A549 (cell line): Measurements from ENCODE around the gene EPB42. TPM values are rescaled to one million over a fixed set of nuclear protein-coding genes. Genes with fewer than 3 reads are reported as not detected.
"Not testable (repeated sequence)": the region's sequence is repeated elsewhere in the genome, so short reads cannot be mapped to it uniquely, and the experiment has no call there.

Source experiments
- ATAC-seq, 2 experiments: fragments of 200-7000 bp in 1 of 2; fragments of >200 bp in 1 of 2; cut with Nextera tagmentation in 1 of 2; cut with Tn5 transposase in 1 of 2; 3 replicates each; pipeline versions ENCODE4 v1.8.0 to v1.9.1; 2018 to 2020; ENCODE audit warnings: mild to moderate bottlenecking in 1 of 2, moderate library complexity in 1 of 2
- CTCF ChIA-PET: fragments of 300-600 bp; sonication (Branson Sonifier 250); formaldehyde crosslinking; extraction: SDS; loops from one replicate; lab custom pipeline; 2021; ENCODE audit warnings: antibody characterized with exemption, inconsistent platforms; lab: Yijun Ruan, JAX
- POLR2A ChIA-PET: fragments of 350-600 bp; formaldehyde crosslinking; extraction: SDS; loops from one replicate; lab custom pipeline; 2021; ENCODE audit warnings: antibody characterized with exemption, inconsistent platforms; lab: Yijun Ruan, JAX
- DNase-seq, 2 experiments: peaks; one replicate each; pipeline versions ENCODE4 v3.0.0 to v3.0.0-alpha.2; 2011 to 2016; ENCODE audit warnings: low read depth in 1 of 2, low spot score in 1 of 2
- FAIRE-seq: peaks from 2 replicates; lab custom pipeline; 2011; peaks lifted over from hg19 to GRCh38; lab: Jason Lieb, UNC
- H3K27ac ChIP-seq, 2 experiments: fragments of >200 bp; sonication (Bioruptor Twin); formaldehyde crosslinking; 3 replicates each; pipeline ENCODE4 v1.5.1; 2016 to 2017
- H3K4me1 ChIP-seq: fragments of >200 bp; sonication (Bioruptor Twin); formaldehyde crosslinking; 3 replicates; pipeline ENCODE4 v1.6.1; 2016
- H3K4me2 ChIP-seq: fragments of >200 bp; sonication (Bioruptor Twin); formaldehyde crosslinking; 3 replicates; pipeline ENCODE4 v1.6.1; 2016
- H3K4me3 ChIP-seq: fragments of >200 bp; sonication (Bioruptor Twin); formaldehyde crosslinking; 3 replicates; pipeline ENCODE4 v1.5.1; 2016
- H3K9me3 ChIP-seq: fragments of >200 bp; sonication (Bioruptor Twin); formaldehyde crosslinking; 3 replicates; pipeline ENCODE4 v1.6.1; 2016
- BHLHE40 ChIP-seq: IDR thresholded peaks from 2 replicates; pipeline ENCODE4 v1.6.1; 2012; ENCODE audit warnings: low read depth, low read length, inconsistent platforms
- CBX8 ChIP-seq: fragments of 200-600 bp; sonication (generic); IDR thresholded peaks from 2 replicates; pipeline ENCODE4 v1.6.1; 2016
- EHMT2 ChIP-seq: fragments of 200-600 bp; sonication (generic); IDR thresholded peaks from 2 replicates; pipeline ENCODE4 v1.6.1; 2016; ENCODE audit warnings: antibody characterized with exemption, low read depth, mild to moderate bottlenecking, moderate library complexity
- HEYL ChIP-seq: fragments of 250-450 bp; sonication (Bioruptor Pico); IDR thresholded peaks from 2 replicates; pipeline ENCODE4 v1.8.0; 2021; ENCODE audit warnings: mild to moderate bottlenecking, moderate library complexity
- HOXB5 ChIP-seq: fragments of 250-450 bp; sonication (Bioruptor Pico); IDR thresholded peaks from 2 replicates; pipeline ENCODE4 v1.5.0; 2020; ENCODE audit warnings: mild to moderate bottlenecking, moderate library complexity
- JUN ChIP-seq, 2 experiments: fragments of >200 bp; sonication (Bioruptor Twin); formaldehyde crosslinking; IDR thresholded peaks; 2 replicates in 1 of 2; 3 replicates in 1 of 2; pipeline ENCODE4 v1.6.1; 2016 to 2017
- NPAS2 ChIP-seq: fragments of 250-450 bp; sonication (Bioruptor Pico); IDR thresholded peaks from 2 replicates; pipeline ENCODE4 v1.8.0; 2022; ENCODE audit warnings: mild to moderate bottlenecking, moderate library complexity, borderline replicate concordance
- RFX5 ChIP-seq: fragments of 450-650 bp; IDR thresholded peaks from 2 replicates; pipeline ENCODE4 v1.7.1; 2014; ENCODE audit warnings: antibody characterized with exemption, mild to moderate bottlenecking, moderate library complexity
- RNF2 ChIP-seq: fragments of 200-600 bp; sonication (generic); IDR thresholded peaks from 2 replicates; pipeline ENCODE4 v1.6.1; 2016; ENCODE audit warnings: low read depth, mild to moderate bottlenecking, antibody characterized with exemption, moderate library complexity, borderline replicate concordance
- TFCP2L1 ChIP-seq: fragments of 250-450 bp; sonication (Bioruptor Pico); IDR thresholded peaks from 2 replicates; pipeline ENCODE4 v1.5.0; 2021; ENCODE audit warnings: mild to moderate bottlenecking
- TP53 ChIP-seq: fragments of 250-450 bp; sonication (Bioruptor Pico); IDR thresholded peaks from 2 replicates; pipeline ENCODE4 v1.5.0; 2021; ENCODE audit warnings: mild to moderate bottlenecking, moderate library complexity
- ZC3H11A ChIP-seq: fragments of 450-650 bp; IDR thresholded peaks from 2 replicates; pipeline ENCODE4 v1.6.1; 2014; ENCODE audit warnings: antibody characterized with exemption, mild to moderate bottlenecking
- ZFP36 ChIP-seq: fragments of 450-650 bp; IDR thresholded peaks from 2 replicates; pipeline ENCODE4 v1.6.1; 2014; ENCODE audit warnings: borderline replicate concordance; ENCODE audit not compliant: partially characterized antibody
- WGBS: methylation state at CpG from one replicate; pipeline ENCODE4 v1.1.6; 2017; ENCODE audit errors: missing lambda C conversion rate; 5-methylcytosine and 5-hydroxymethylcytosine counted together
- polyA plus RNA-seq, 4 experiments: library from polyadenylated mRNA; depleted of rRNA in 3 of 4; stranded (reverse); fragments of >200 nt; fragmentation: RNase III in 1 of 4; extraction: RNeasy Plus Mini Kit Qiagen cat#74134 plus additional on column Dnase treatment in 1 of 4; gene quantifications; 2 replicates in 3 of 4; 3 replicates in 1 of 4; pipeline ENCODE4 v1.2.3, GENCODE V29; 2011 to 2017
- TF ChIP-seq, protein P1 (sequence below): fragments of 200-600 bp; sonication (generic); IDR thresholded peaks from 2 replicates; pipeline ENCODE4 v1.6.1; 2016; ENCODE audit warnings: antibody characterized with exemption, mild to moderate bottlenecking, moderate library complexity
- TF ChIP-seq, protein P2 (sequence below): fragments of >200 bp; sonication (Bioruptor Twin); formaldehyde crosslinking; IDR thresholded peaks from 3 replicates; pipeline ENCODE4 v1.6.1; 2016
- TF ChIP-seq, protein P3 (sequence below): fragments of 150-350 bp; IDR thresholded peaks from 2 replicates; pipeline ENCODE4 v1.6.1; 2014; ENCODE audit warnings: low read depth, mild to moderate bottlenecking, low read length
- TF ChIP-seq, protein P4 (sequence below): fragments of >200 bp; sonication (Bioruptor Twin); formaldehyde crosslinking; IDR thresholded peaks from 2 replicates; pipeline ENCODE4 v1.6.1; 2016

EPB42 gene
- polyA plus RNA-seq, 2 of the 4 experiments (the other 2 are of a cell fraction), result not detected

DNA sequence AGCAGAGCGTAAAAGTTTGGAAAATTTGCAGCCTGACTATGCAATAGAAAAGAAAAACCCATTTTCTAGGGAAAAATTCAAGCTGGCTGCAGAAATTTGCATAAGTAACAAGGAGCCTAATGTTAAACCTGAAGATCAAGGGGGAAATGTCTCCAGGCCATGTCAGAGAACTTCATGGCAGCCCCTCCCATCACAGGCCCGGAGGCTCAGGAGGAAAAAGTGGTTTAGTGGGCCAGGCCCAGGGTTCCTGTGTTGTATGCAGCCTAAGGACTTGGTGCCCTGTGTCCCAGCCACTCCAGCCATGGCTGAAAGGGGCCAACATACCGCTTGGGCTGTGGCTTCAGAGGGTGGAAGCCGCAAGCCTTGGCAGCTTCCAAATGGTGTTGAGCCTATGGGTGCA lies 22.3 kb downstream of the EPB42 start:
- FAIRE-seq, H3K4me2 ChIP-seq, H3K4me1 ChIP-seq, POLR2A ChIA-PET, H3K4me3 ChIP-seq, H3K27ac ChIP-seq, ATAC-seq, H3K9me3 ChIP-seq, DNase-seq: not testable (repeated sequence)
- CTCF ChIA-PET, result interaction anchor here (0.8 to 6.4 kb wide), 2 partner anchors 27 to 87 kb away, joined by 4 to 34 read pairs; no protein-coding TSS in a partner anchor
- WGBS, result 57% methylated on average over 4 of the region's 4 CpGs

DNA sequence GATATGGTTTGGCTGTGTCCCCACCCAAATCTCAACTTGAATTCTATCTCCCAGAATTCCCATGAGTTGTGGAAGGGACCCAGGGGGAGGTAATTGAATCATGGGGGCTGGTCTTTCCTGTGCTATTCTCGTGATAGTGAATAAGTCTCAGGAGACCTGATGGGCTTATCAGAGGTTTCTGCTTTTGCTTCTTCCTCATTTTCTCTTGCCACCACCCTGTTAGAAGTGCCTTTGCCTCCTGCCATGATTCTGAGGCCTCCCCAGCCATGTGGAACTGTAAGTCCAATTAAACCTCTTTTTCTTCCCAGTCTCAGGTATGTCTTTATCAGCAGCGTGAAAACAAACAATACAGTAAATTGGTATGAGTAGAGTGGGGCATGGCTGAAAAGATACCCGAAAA lies 23.0 kb downstream of the EPB42 start:
- H3K27ac ChIP-seq, POLR2A ChIA-PET, FAIRE-seq, H3K4me2 ChIP-seq, DNase-seq, H3K9me3 ChIP-seq, H3K4me3 ChIP-seq, H3K4me1 ChIP-seq, ATAC-seq: not testable (repeated sequence)
- CTCF ChIA-PET, result interaction anchor here (6.4 kb wide), 1 partner anchor 88 kb away, joined by 34 read pairs; no protein-coding TSS in a partner anchor
- 94% methylated on average over 3 of the region's 3 CpGs for WGBS

DNA sequence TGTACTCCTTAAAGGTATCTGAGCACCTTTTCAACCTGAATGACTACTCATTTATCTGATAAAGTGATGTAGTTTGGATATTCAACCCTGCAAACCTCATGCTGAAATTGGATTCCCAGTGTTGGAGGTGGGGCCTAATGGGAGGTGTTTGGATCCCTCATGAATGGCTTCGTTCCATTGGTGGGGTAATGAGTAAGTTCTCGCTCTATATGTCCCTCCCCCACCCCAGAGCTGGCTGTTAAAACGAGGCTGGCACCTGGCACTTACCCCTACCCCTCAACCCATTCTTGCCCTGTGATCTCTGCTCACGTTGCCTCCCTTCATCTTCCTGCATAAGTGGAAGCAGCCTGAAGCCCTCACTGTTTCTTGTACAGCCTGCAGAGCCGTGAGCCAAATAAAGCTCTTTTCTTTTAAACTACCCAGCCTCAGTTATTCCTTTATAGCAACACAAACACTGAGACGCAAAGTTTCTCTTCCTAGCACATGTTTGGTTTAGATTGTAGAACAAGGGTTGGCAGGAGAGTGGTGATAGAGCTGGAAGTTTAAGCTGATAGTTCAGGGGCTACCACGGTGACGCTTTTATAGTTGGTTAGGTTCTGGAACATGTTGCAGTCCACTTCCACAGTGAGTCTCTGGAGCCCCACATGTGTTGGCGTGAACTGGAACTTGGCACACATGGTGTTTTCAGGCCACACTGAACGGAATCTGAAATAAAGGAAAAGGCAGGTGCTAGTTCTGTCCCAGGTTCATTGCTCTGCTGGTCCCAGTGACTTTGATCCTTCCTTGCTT lies 23.9 kb downstream of the EPB42 start:
- Histone ChIP-seq H3K4me3 (no peak overlapping the region), H3K9me3 (no peaks in the 10 kb centered on the region), H3K4me1 (no peaks in the 10 kb centered on the region), H3K27ac (no peak overlapping the region), H3K4me2 (no peak overlapping the region)
- ChIA-PET POLR2A (no interaction called here), CTCF (interaction anchor here (2.4 to 6.4 kb wide), 3 partner anchors 7 to 88 kb away, joined by 8 to 34 read pairs (median 18); partner anchors contain the start of gene CCNDBP1)
- WGBS, result 86% methylated on average over 10 of the region's 10 CpGs
- ATAC-seq (no peak), FAIRE-seq (no peak), DNase-seq (no peak)
- TF ChIP-seq HOXB5 (CRISPR knock-in tag) (no peak), BHLHE40 (no peak), ZC3H11A (no peak), CBX8 (no peak), TFCP2L1 (CRISPR knock-in tag) (no peak), EHMT2 (no peak), TP53 (CRISPR knock-in tag) (no peak), JUN (IDR thresholded peaks at IDR 0.05) (no peak), HEYL (no peak), RFX5 (no peak), ZFP36 (no peak), RNF2 (no peak), NPAS2 (no peak)
- TF ChIP-seq, protein P1, sequence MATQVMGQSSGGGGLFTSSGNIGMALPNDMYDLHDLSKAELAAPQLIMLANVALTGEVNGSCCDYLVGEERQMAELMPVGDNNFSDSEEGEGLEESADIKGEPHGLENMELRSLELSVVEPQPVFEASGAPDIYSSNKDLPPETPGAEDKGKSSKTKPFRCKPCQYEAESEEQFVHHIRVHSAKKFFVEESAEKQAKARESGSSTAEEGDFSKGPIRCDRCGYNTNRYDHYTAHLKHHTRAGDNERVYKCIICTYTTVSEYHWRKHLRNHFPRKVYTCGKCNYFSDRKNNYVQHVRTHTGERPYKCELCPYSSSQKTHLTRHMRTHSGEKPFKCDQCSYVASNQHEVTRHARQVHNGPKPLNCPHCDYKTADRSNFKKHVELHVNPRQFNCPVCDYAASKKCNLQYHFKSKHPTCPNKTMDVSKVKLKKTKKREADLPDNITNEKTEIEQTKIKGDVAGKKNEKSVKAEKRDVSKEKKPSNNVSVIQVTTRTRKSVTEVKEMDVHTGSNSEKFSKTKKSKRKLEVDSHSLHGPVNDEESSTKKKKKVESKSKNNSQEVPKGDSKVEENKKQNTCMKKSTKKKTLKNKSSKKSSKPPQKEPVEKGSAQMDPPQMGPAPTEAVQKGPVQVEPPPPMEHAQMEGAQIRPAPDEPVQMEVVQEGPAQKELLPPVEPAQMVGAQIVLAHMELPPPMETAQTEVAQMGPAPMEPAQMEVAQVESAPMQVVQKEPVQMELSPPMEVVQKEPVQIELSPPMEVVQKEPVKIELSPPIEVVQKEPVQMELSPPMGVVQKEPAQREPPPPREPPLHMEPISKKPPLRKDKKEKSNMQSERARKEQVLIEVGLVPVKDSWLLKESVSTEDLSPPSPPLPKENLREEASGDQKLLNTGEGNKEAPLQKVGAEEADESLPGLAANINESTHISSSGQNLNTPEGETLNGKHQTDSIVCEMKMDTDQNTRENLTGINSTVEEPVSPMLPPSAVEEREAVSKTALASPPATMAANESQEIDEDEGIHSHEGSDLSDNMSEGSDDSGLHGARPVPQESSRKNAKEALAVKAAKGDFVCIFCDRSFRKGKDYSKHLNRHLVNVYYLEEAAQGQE, result no peak
- TF ChIP-seq, protein P2, sequence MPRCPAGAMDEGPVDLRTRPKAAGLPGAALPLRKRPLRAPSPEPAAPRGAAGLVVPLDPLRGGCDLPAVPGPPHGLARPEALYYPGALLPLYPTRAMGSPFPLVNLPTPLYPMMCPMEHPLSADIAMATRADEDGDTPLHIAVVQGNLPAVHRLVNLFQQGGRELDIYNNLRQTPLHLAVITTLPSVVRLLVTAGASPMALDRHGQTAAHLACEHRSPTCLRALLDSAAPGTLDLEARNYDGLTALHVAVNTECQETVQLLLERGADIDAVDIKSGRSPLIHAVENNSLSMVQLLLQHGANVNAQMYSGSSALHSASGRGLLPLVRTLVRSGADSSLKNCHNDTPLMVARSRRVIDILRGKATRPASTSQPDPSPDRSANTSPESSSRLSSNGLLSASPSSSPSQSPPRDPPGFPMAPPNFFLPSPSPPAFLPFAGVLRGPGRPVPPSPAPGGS, result no peak
- TF ChIP-seq, protein P3, sequence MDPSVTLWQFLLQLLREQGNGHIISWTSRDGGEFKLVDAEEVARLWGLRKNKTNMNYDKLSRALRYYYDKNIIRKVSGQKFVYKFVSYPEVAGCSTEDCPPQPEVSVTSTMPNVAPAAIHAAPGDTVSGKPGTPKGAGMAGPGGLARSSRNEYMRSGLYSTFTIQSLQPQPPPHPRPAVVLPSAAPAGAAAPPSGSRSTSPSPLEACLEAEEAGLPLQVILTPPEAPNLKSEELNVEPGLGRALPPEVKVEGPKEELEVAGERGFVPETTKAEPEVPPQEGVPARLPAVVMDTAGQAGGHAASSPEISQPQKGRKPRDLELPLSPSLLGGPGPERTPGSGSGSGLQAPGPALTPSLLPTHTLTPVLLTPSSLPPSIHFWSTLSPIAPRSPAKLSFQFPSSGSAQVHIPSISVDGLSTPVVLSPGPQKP, result no peak
- TF ChIP-seq, protein P4, sequence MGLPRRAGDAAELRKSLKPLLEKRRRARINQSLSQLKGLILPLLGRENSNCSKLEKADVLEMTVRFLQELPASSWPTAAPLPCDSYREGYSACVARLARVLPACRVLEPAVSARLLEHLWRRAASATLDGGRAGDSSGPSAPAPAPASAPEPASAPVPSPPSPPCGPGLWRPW, result no peak
